ENCODE measurements around the gene CEP112.

DNA sequence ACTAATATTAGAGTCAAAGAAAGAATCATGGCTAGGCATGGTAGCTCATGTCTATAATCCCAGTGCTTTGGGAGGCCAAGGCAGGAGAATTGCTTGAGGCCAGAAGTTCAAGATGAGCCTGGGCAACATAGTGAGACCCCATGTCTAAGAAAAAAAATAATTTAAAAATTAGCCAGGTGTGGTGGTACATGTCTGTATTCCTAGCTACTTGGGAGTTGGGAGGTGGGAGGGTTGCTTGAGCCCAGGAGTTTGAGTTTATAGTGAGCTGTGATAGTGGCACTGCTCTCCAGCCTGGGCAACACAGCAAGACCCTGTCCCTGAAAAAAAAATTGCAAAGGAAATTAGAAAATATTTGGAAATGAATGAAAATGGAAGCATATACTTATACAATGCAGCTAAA lies 420.2 kb downstream of the CEP112 start:
- TF ChIP-seq POLR2A (IDR thresholded peaks at IDR 0.05) = no peak
- TF ChIP-seq, protein P1, sequence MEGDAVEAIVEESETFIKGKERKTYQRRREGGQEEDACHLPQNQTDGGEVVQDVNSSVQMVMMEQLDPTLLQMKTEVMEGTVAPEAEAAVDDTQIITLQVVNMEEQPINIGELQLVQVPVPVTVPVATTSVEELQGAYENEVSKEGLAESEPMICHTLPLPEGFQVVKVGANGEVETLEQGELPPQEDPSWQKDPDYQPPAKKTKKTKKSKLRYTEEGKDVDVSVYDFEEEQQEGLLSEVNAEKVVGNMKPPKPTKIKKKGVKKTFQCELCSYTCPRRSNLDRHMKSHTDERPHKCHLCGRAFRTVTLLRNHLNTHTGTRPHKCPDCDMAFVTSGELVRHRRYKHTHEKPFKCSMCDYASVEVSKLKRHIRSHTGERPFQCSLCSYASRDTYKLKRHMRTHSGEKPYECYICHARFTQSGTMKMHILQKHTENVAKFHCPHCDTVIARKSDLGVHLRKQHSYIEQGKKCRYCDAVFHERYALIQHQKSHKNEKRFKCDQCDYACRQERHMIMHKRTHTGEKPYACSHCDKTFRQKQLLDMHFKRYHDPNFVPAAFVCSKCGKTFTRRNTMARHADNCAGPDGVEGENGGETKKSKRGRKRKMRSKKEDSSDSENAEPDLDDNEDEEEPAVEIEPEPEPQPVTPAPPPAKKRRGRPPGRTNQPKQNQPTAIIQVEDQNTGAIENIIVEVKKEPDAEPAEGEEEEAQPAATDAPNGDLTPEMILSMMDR (IDR thresholded peaks at IDR 0.05) = no peak
